Psoas muscle (tissue), 8 donors: ENCODE measurements around the gene ANKRD35. TPM values are rescaled to one million over a fixed set of nuclear protein-coding genes. Genes with fewer than 3 reads are reported as not detected.

Experiments
- ATAC-seq, 4 donors: fragments of 200-7000 bp; cut with Tn5 transposase; one replicate each; pipeline ENCODE4 v1.9.1; 2020; ENCODE audit warnings: moderate library complexity in 3 of 4, mild to moderate bottlenecking in 2 of 4
- DNase-seq, 2 donors: peaks; one replicate each; pipeline ENCODE4 v3.0.0-alpha.2; 2020
- H3K27ac ChIP-seq: fragments of 200-600 bp; one replicate; pipeline ENCODE4 v1.8.0; 2022
- H3K27me3 ChIP-seq, 3 donors: fragments of 200-600 bp in 1 of 3; one replicate each; pipeline versions ENCODE4 v1.6.1 to v1.8.0; 2013 to 2022; ENCODE audit warnings: low read length in 2 of 3, mild to moderate bottlenecking in 2 of 3, moderate library complexity in 1 of 3; ENCODE audit not compliant: insufficient read depth in 3 of 3
- H3K36me3 ChIP-seq, 2 donors: fragments of 200-600 bp in 1 of 2; one replicate each; pipeline versions ENCODE4 v1.6.1 to v1.8.0; 2013 to 2022; ENCODE audit warnings: low read depth in 1 of 2, mild to moderate bottlenecking in 1 of 2, moderate library complexity in 1 of 2; ENCODE audit not compliant: insufficient read depth in 1 of 2
- H3K4me1 ChIP-seq: fragments of 200-600 bp; one replicate; pipeline ENCODE4 v1.8.0; 2022
- H3K4me3 ChIP-seq: fragments of 200-600 bp; one replicate; pipeline ENCODE4 v1.8.0; 2022; ENCODE audit warnings: mild to moderate bottlenecking
- H3K9me3 ChIP-seq: fragments of 200-600 bp; one replicate; pipeline ENCODE4 v1.8.0; 2022
- WGBS, 3 donors: extraction: QIAGEN DNeasy Blood & Tissue Kit; methylation state at CpG; one replicate each; pipeline versions ENCODE4 v1.1.6 to v1.1.7; 2013; 5-methylcytosine and 5-hydroxymethylcytosine counted together
- intact Hi-C, 2 donors: fragments of 100-400 bp; cut with DNase I; formaldehyde crosslinking; loops; one replicate each; pipeline versions ENCODE4 v1.11.0 to v1.14.2; 2022
- polyA plus RNA-seq, 3 donors: library from polyadenylated mRNA; stranded (reverse); fragments of 200-250 nt; gene quantifications; one replicate each; pipeline ENCODE4 v1.2.3, GENCODE V29; 2013
- total RNA-seq, 4 donors: library from RNA; stranded (reverse); fragmentation: NEBNext Ultra II Directional in 2 of 4; extraction: Animal tissue kit (Norgen Biotek cat#: 25700) in 2 of 4; gene quantifications; one replicate each; pipeline versions ENCODE4 v1.2.1 to v1.2.4, GENCODE V29; 2021 to 2023
- TF ChIP-seq, protein P1 (sequence below): fragments of 200-600 bp; IDR thresholded peaks from one replicate; pipeline ENCODE4 v1.8.0; 2022; ENCODE audit warnings: antibody characterized with exemption
- donor health status: healthy with polysubstance abuse.
- donor health status: DM: no; HTN: no; CAD: no; lungs with moderate emphysema.
- donor health status: Bipolar disorder and iron deficiency.
- donor health status: healthy.
- donor health status: DM: yes; HTN: yes; CAD: no.
- donor health status: DM: no; HTN: no; CAD: no.
- donor health status: DM: no; HTN: no; CAD: no.
- donor health status: DM: yes; HTN: yes; CAD: no.

Gene ANKRD35
- total and polyA plus RNA-seq, 7 donors = 2.6 to 16.5 (median 4.7) TPM

DNA sequence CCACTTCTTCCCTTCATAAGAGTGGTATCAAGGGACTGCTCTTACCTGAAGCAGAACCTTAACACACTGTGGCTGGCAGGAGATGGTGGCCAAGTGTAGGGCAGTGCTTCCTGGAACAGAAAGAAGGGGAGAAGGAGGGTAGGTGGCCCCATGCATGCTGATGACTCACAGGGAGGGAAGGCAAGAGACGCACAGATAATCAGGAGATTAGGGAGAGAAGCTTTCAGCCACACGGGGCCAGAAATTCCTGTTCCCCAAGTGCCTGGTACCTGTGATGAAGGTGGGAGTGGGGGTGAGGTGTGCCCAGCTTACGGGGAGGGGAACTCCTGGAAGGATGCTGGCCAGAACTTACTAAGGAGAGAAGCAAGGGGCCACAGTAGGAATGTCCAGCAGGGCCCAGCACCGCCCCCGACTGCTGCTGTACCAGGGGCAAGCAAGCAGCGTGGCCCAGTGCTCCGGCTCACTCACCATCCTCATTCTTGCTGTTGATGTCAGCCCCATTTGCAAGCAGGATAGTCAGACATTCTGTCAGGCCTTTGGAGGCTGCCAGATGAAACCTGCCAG is 7.7 kb downstream of the ANKRD35 start:
- H3K27ac ChIP-seq = no peak overlapping the region
- peaks cover under 1% of the 10 kb centered on the region for H3K4me1 ChIP-seq
- no peaks in the 10 kb centered on the region for H3K27me3 ChIP-seq
- H3K9me3 ChIP-seq = no peaks in the 10 kb centered on the region
- no peaks in the 10 kb centered on the region for H3K36me3 ChIP-seq
- intact Hi-C loops = no loop called here
- DNase-seq (no peak), ATAC-seq (no peak)
- no peak overlapping the region for H3K4me3 ChIP-seq
- TF ChIP-seq, protein P1, sequence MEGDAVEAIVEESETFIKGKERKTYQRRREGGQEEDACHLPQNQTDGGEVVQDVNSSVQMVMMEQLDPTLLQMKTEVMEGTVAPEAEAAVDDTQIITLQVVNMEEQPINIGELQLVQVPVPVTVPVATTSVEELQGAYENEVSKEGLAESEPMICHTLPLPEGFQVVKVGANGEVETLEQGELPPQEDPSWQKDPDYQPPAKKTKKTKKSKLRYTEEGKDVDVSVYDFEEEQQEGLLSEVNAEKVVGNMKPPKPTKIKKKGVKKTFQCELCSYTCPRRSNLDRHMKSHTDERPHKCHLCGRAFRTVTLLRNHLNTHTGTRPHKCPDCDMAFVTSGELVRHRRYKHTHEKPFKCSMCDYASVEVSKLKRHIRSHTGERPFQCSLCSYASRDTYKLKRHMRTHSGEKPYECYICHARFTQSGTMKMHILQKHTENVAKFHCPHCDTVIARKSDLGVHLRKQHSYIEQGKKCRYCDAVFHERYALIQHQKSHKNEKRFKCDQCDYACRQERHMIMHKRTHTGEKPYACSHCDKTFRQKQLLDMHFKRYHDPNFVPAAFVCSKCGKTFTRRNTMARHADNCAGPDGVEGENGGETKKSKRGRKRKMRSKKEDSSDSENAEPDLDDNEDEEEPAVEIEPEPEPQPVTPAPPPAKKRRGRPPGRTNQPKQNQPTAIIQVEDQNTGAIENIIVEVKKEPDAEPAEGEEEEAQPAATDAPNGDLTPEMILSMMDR = no peak
- WGBS, 3 donors = 88 to 92% (median 89%) methylated on average over 7 of the region's 7 CpGs

DNA sequence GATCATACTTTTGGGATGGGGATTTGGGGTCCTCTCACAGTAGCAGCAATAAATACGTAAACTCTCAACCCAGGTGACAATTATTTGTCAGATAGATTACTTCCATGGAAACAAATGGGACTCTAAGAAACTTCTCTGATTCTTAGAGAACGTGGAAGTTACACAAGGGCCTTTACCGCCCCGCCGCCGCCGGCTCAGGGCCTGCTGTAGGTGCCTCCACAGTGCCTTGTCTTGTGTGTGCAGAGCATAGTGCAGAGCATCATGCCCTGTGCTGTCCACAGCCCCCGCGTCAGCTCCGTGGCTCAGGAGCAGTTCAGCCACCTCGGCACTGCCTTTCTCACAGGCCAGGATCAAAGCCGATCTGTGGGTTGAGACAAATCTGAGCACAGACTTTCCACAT is 11.0 kb downstream of the ANKRD35 start:
- DNase-seq = no peak
- H3K4me3 ChIP-seq = no peak overlapping the region
- no peaks in the 10 kb centered on the region for H3K9me3 ChIP-seq
- no peaks in the 10 kb centered on the region for H3K27me3 ChIP-seq
- H3K4me1 ChIP-seq = peaks cover 23% of the 10 kb centered on the region
- H3K36me3 ChIP-seq = no peaks in the 10 kb centered on the region
- TF ChIP-seq, protein P1 = no peak
- intact Hi-C loops = no loop called here
- ATAC-seq = no peak
- 95 to 98% (median 97%) methylated on average over 12 of the region's 12 CpGs for WGBS, 3 donors
- H3K27ac ChIP-seq = no peak overlapping the region

GRCh38 chr1:145871994-145872924 is 13.4 kb downstream of the ANKRD35 start:
- intact Hi-C loops = no loop called here
- peak overlapping the region; percentile 81 for H3K4me3 ChIP-seq
- H3K27ac ChIP-seq = peak overlapping the region; percentile 88
- 7 to 13% (median 9%) methylated on average over 45 to 47 of the region's 47 CpGs for WGBS, 3 donors
- no peaks in the 10 kb centered on the region for H3K9me3 ChIP-seq
- TF ChIP-seq, protein P1 = no peak
- peak; percentile 86 to 93 for DNase-seq
- H3K4me1 ChIP-seq = peaks cover 23% of the 10 kb centered on the region
- peaks cover 0 to 9% of the 10 kb centered on the region in 2 donors for H3K36me3 ChIP-seq
- ATAC-seq = peak; percentile 93 to 95 (median 94)
- H3K27me3 ChIP-seq = no peaks in the 10 kb centered on the region

- H3K9me3 ChIP-seq = no peaks in the 10 kb centered on the region
- no peak overlapping the region for H3K4me3 ChIP-seq
- TF ChIP-seq, protein P1 = no peak
- 77 to 86% (median 80%) methylated on average over 4 of the region's 4 CpGs for WGBS, 3 donors
- no peak overlapping the region for H3K27ac ChIP-seq
- DNase-seq (no peak), ATAC-seq (no peak)
- H3K4me1 ChIP-seq = peaks cover 23% of the 10 kb centered on the region
- H3K27me3 ChIP-seq = no peaks in the 10 kb centered on the region
- intact Hi-C loops = no loop called here
- peaks cover 0 to 38% of the 10 kb centered on the region in 2 donors for H3K36me3 ChIP-seq
These were observed 17.4 kb downstream of the ANKRD35 start for GRCh38 chr1:145868232-145868631.
